Esophagus squamous epithelium (tissue), 5 donors: ENCODE measurements around the gene ZFP36. TPM values are rescaled to one million over a fixed set of nuclear protein-coding genes. Genes with fewer than 3 reads are reported as not detected.

ENCODE experiments used
- DNase-seq: peaks from one replicate; lab custom pipeline; 2025; lab: John Stamatoyannopoulos, UW
- H3K27ac ChIP-seq, 4 donors: fragments of 200-600 bp; sonication (generic); one replicate each; pipeline ENCODE4 v1.5.1; 2016 to 2019; ENCODE audit warnings: mild to moderate bottlenecking in 1 of 4
- H3K27me3 ChIP-seq, 4 donors: fragments of 200-600 bp; sonication (generic); 1 replicate in 3 of 4; 2 replicates in 1 of 4; pipeline versions ENCODE4 v1.5.1 to v1.6.0; 2017 to 2021; ENCODE audit warnings: antibody characterized with exemption in 1 of 4
- H3K36me3 ChIP-seq, 3 donors: fragments of 200-600 bp; sonication (generic); one replicate each; pipeline ENCODE4 v1.5.1; 2016 to 2019
- H3K4me1 ChIP-seq, 3 donors: fragments of 200-600 bp; sonication (generic); one replicate each; pipeline ENCODE4 v1.5.1; 2017 to 2019
- H3K4me3 ChIP-seq, 4 donors: fragments of 200-600 bp; sonication (generic); 1 replicate in 3 of 4; 2 replicates in 1 of 4; pipeline ENCODE4 v1.5.1; 2016 to 2019; ENCODE audit warnings: mild to moderate bottlenecking in 2 of 4, moderate library complexity in 1 of 4
- H3K9me3 ChIP-seq, 3 donors: fragments of 200-600 bp; sonication (generic); one replicate each; pipeline ENCODE4 v1.5.1; 2016 to 2019
- CTCF ChIP-seq, 6 experiments: fragments of 450-650 bp in 4 of 6; fragments of 200-600 bp in 2 of 6; sonication (generic) in 2 of 6; IDR thresholded peaks; one replicate each; pipeline ENCODE4 v1.5.1; 2016 to 2019; ENCODE audit warnings: antibody characterized with exemption in 6 of 6, mild to moderate bottlenecking in 4 of 6, moderate library complexity in 4 of 6
- POLR2A ChIP-seq, 4 donors: fragments of 450-650 bp; IDR thresholded peaks; one replicate each; pipeline ENCODE4 v1.6.1; 2017; ENCODE audit warnings: antibody characterized with exemption in 4 of 4, mild to moderate bottlenecking in 4 of 4, moderate library complexity in 3 of 4
- WGBS, 2 donors: methylation state at CpG; one replicate each; pipeline ENCODE4 v1.1.5; 2018; 5-methylcytosine and 5-hydroxymethylcytosine counted together
- intact Hi-C: fragments of 100-400 bp; cut with DNase I; formaldehyde crosslinking; loops from one replicate; pipeline ENCODE4 v1.15.0; 2022
- total RNA-seq, 4 donors: library from RNA; depleted of rRNA; stranded (reverse); fragments of >200 nt; gene quantifications; one replicate each; pipeline ENCODE4 v1.1.0, GENCODE V29; 2016
- donor health status: DM: yes; HTN: yes; CAD: no.

Gene ZFP36
- total RNA-seq, 4 donors from 2014 or later = 72.1 to 230 (median 121) TPM

GRCh38 chr19:39432677-39433025 is 26.0 kb downstream of the ZFP36 start:
- H3K4me3 ChIP-seq = no peak overlapping the region
- peaks cover 21 to 35% (median 24%) of the 10 kb centered on the region in 3 donors for H3K36me3 ChIP-seq
- no peaks in the 10 kb centered on the region for H3K9me3 ChIP-seq
- H3K4me1 ChIP-seq = peaks cover 25 to 81% (median 54%) of the 10 kb centered on the region in 3 donors
- H3K27me3 ChIP-seq = no peaks in the 10 kb centered on the region
- 90 to 96% methylated on average over 6 to 8 of the region's 8 CpGs for WGBS, 2 donors
- peak overlapping the region; percentile 43 to 95 (median 92) for H3K27ac ChIP-seq
- intact Hi-C loops = loop anchor here (10.0 kb wide), 1 partner anchor 102 kb away; the partner anchor contains the start of gene EID2B
- no peak for DNase-seq
- TF ChIP-seq CTCF (IDR thresholded peaks at IDR 0.05) (no peak), POLR2A (IDR thresholded peaks at IDR 0.05) (no peak)

- peak overlapping the region in 2 of 4 donors; percentile 97 to 98 for H3K4me3 ChIP-seq
- intact Hi-C loops = loop anchor here (10.0 kb wide), 1 partner anchor 101 kb away; the partner anchor contains the start of gene EID2B
- H3K4me1 ChIP-seq = peaks cover 25 to 73% (median 49%) of the 10 kb centered on the region in 3 donors
- H3K36me3 ChIP-seq = peaks cover 21 to 35% (median 24%) of the 10 kb centered on the region in 3 donors
- H3K27me3 ChIP-seq = no peaks in the 10 kb centered on the region
- no peak for DNase-seq
- peak overlapping the region in 3 of 4 donors; percentile 88 to 95 (median 94) for H3K27ac ChIP-seq
- 88 to 89% methylated on average over 5 of the region's 8 CpGs for WGBS, 2 donors
- H3K9me3 ChIP-seq = no peaks in the 10 kb centered on the region
- TF ChIP-seq CTCF (IDR thresholded peaks at IDR 0.05) (no peak), POLR2A (IDR thresholded peaks at IDR 0.05) (no peak)
These were observed 26.9 kb downstream of the ZFP36 start for GRCh38 chr19:39433480-39434079.

GRCh38 chr19:39434123-39435076 is 27.8 kb downstream of the ZFP36 start:
- H3K4me3 ChIP-seq = peak overlapping the region; percentile 78 to 98 (median 96)
- no peak for DNase-seq
- H3K9me3 ChIP-seq = no peaks in the 10 kb centered on the region
- H3K4me1 ChIP-seq = peaks cover 25 to 65% (median 40%) of the 10 kb centered on the region in 3 donors
- peak overlapping the region; percentile 88 to 95 (median 94) for H3K27ac ChIP-seq
- TF ChIP-seq POLR2A (IDR thresholded peaks at IDR 0.05) = no peak
- TF ChIP-seq CTCF (IDR thresholded peaks at IDR 0.05) = no peak
- WGBS, 2 donors = 29 to 43% methylated on average over 10 of the region's 10 CpGs
- H3K27me3 ChIP-seq = no peaks in the 10 kb centered on the region
- intact Hi-C loops = loop anchor here (10.0 kb wide), 1 partner anchor 100 kb away; the partner anchor contains the start of gene EID2B
- peaks cover 21 to 35% (median 24%) of the 10 kb centered on the region in 3 donors for H3K36me3 ChIP-seq

- 1% methylated on average over 26 to 42 of the region's 61 CpGs for WGBS, 2 donors
- no peaks in the 10 kb centered on the region for H3K9me3 ChIP-seq
- intact Hi-C loops = loop anchor here (10.0 kb wide), 1 partner anchor 99 kb away; the partner anchor contains the start of gene EID2B
- DNase-seq = peak; percentile 92
- peak within 1 kb of the TSS; percentile 88 to 95 (median 94) for H3K27ac ChIP-seq
- H3K27me3 ChIP-seq = no peaks in the 10 kb centered on the region
- TF ChIP-seq POLR2A (IDR thresholded peaks at IDR 0.05) = peak in 3 of 4 donors; percentile 97 to 98 (median 98)
- peak in 2 of 6 experiments; percentile 16 to 53 for TF ChIP-seq CTCF (IDR thresholded peaks at IDR 0.05)
- peaks cover 25 to 65% (median 40%) of the 10 kb centered on the region in 3 donors for H3K4me1 ChIP-seq
- peaks cover 21 to 35% (median 24%) of the 10 kb centered on the region in 3 donors for H3K36me3 ChIP-seq
- peak within 1 kb of the TSS; percentile 78 to 98 (median 96) for H3K4me3 ChIP-seq
These were observed 29.1 kb downstream of the ZFP36 start, which contains the start of gene RPS16 for GRCh38 chr19:39435499-39436349. RPS16 (minus strand) TSS chr19:39435949; CDS start chr19:39435895, 54 bp downstream.
